ENCODE results near the gene ZMYND8.

GRCh38 chr20:47196091-47197081 is 160.1 kb downstream of the ZMYND8 start:
- no peak for TF ChIP-seq ZNF274 (IDR thresholded peaks at IDR 0.05; ENCODE audit: low read depth, low read length)
- TF ChIP-seq YY1 (IDR thresholded peaks at IDR 0.05; ENCODE audit: insufficient read depth, insufficient read length) = no peak
- TF ChIP-seq SUZ12 (IDR thresholded peaks at IDR 0.05; ENCODE audit: extremely low read depth, insufficient read depth, insufficient read length) = no peak

Measured in NT2/D1 (cell line).